Mucosa of descending colon (tissue), 3 donors: ENCODE results near the gene DCAF5. TPM values are rescaled to one million over a fixed set of nuclear protein-coding genes. Genes with fewer than 3 reads are reported as not detected.

Experiments used
- ATAC-seq: fragments of 200-7000 bp; cut with Tn5 transposase; one replicate; pipeline ENCODE4 v1.9.1; 2020; ENCODE audit warnings: mild to moderate bottlenecking, moderate library complexity
- DNase-seq, 3 donors: peaks; one replicate each; pipeline ENCODE4 v3.0.0-alpha.2; 2020
- H3K36me3 ChIP-seq: fragments of 200-600 bp; one replicate; pipeline ENCODE4 v1.8.0; 2021; ENCODE audit warnings: low read depth, mild to moderate bottlenecking
- H3K4me1 ChIP-seq: fragments of 200-600 bp; one replicate; pipeline ENCODE4 v1.8.0; 2021; ENCODE audit warnings: low read depth, mild to moderate bottlenecking
- H3K4me3 ChIP-seq: fragments of 200-600 bp; one replicate; pipeline ENCODE4 v1.8.0; 2021; ENCODE audit warnings: mild to moderate bottlenecking
- H3K9me3 ChIP-seq: fragments of 200-600 bp; one replicate; pipeline ENCODE4 v1.8.0; 2021; ENCODE audit warnings: mild to moderate bottlenecking
- CTCF ChIP-seq: fragments of 200-600 bp; IDR thresholded peaks from one replicate; pipeline ENCODE4 v1.8.0; 2022; ENCODE audit warnings: antibody characterized with exemption, mild to moderate bottlenecking
- intact Hi-C, 2 donors: fragments of 100-400 bp; cut with DNase I in 1 of 2; cut with micrococcal nuclease in 1 of 2; formaldehyde crosslinking; loops; one replicate each; pipeline versions ENCODE4 v1.11.0 to v1.11.1; 2022; cut with DNase I, micrococcal nuclease
- total RNA-seq, 3 donors: library from RNA; stranded (reverse); fragmentation: NEBNext Ultra II Directional in 2 of 3; extraction: Animal tissue kit (Norgen Biotek cat#: 25700) in 2 of 3; gene quantifications; one replicate each; pipeline versions ENCODE4 v1.2.1 to v1.2.4, GENCODE V29; 2021 to 2023
- donor health status: DM: no; HTN: no; CAD: no; lungs with moderate emphysema.
- donor health status: DM: no; HTN: no; CAD: no.
- donor health status: DM: no; HTN: yes; CAD: no.

DCAF5 gene
- total RNA-seq, 3 donors from 2014 or later, result 36.4 to 71.4 (median 46.9) TPM

- Histone ChIP-seq H3K9me3 (no peaks in the 10 kb centered on the region), H3K4me1 (no peaks in the 10 kb centered on the region), H3K4me3 (no peak overlapping the region), H3K36me3 (no peaks in the 10 kb centered on the region)
- intact Hi-C loops, result no loop called here
- ATAC-seq (peak; percentile 72), DNase-seq (peak in 1 of 3 donors; percentile 18)
- no peak for TF ChIP-seq CTCF
These were observed 37.3 kb downstream of the DCAF5 start for GRCh38 chr14:69115407-69116185.

DNA sequence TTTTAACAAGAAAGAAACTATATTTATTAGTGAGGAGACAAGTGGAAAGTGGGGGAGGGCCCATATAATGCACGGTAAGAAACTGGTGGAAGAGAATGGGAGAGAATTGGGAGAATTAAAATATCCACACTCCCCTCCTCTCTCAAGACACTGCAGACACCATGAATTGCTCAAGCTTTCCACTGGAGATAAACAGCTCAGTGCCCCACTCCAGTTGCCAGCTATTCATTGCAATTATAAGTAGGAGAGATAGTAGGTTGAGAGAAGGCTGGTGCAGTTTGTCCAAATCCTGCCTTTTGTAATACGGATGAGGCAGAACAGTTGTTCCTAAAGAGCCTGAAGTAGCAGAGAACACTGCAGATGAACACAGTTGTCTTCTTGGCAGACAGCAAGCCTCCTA, 38.2 kb downstream of the DCAF5 start:
- H3K4me3 ChIP-seq, result no peak overlapping the region
- intact Hi-C loops, result no loop called here
- TF ChIP-seq CTCF, result no peak
- H3K9me3 ChIP-seq, result no peaks in the 10 kb centered on the region
- no peaks in the 10 kb centered on the region for H3K4me1 ChIP-seq
- no peak for ATAC-seq
- no peak for DNase-seq
- no peaks in the 10 kb centered on the region for H3K36me3 ChIP-seq

GRCh38 chr14:69108358-69108757, 44.6 kb downstream of the DCAF5 start:
- Histone ChIP-seq H3K4me1 (peaks cover 8% of the 10 kb centered on the region), H3K4me3 (no peak overlapping the region), H3K36me3 (no peaks in the 10 kb centered on the region), H3K9me3 (no peaks in the 10 kb centered on the region)
- ATAC-seq, result peak; percentile 71
- intact Hi-C loops, result loop anchor here in 1 of 2 donors (5.0 to 10.0 kb wide), 2 partner anchors 194 to 246 kb away; no protein-coding TSS in a partner anchor
- TF ChIP-seq CTCF, result no peak
- no peak for DNase-seq

- TF ChIP-seq CTCF, result peak; percentile 40
- Histone ChIP-seq H3K36me3 (no peaks in the 10 kb centered on the region), H3K9me3 (no peaks in the 10 kb centered on the region), H3K4me1 (peaks cover 8% of the 10 kb centered on the region), H3K4me3 (no peak overlapping the region)
- intact Hi-C loops, result loop anchor here in 1 of 2 donors (5.0 to 10.0 kb wide), 2 partner anchors 193 to 245 kb away; no protein-coding TSS in a partner anchor
- DNase-seq (peak in 1 of 3 donors; percentile 64), ATAC-seq (peak; percentile 85)
These were observed 45.4 kb downstream of the DCAF5 start for GRCh38 chr14:69107407-69108003.

- H3K36me3 ChIP-seq, result no peaks in the 10 kb centered on the region
These were observed 46.5 kb downstream of the DCAF5 start for GRCh38 chr14:69106451-69106850.

More at GRCh38 chr14:69106451-69106850, 46.5 kb downstream of the DCAF5 start:
- Histone ChIP-seq H3K4me1 (peaks cover 8% of the 10 kb centered on the region), H3K4me3 (no peak overlapping the region), H3K9me3 (no peaks in the 10 kb centered on the region)
- intact Hi-C loops, result loop anchor here in 1 of 2 donors (5.0 to 10.0 kb wide), 2 partner anchors 192 to 244 kb away; no protein-coding TSS in a partner anchor
- DNase-seq, result no peak
- no peak for TF ChIP-seq CTCF
- no peak for ATAC-seq
